ENCODE results near the gene ESYT3.

Gene ESYT3

DNA sequence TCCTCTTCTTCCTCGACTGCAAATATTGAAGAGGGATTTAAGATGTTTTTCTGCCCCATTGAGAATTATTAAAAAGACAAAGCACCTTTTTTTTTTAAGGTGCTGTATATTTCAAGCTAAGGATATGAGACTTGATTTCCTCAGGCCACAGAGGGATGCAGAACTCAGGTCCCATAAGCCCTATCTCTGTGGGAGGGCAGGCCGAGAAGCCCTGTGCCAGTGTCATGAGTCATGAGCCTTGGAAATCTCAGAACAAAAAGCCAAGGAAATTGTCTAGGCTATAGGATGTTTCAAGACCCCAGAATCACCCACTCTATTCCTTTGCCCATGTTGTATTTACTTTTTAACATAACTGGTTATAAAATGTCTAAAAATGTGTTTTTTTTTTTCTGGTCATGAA lies 7.3 kb downstream of the ESYT3 start:
- Histone ChIP-seq H3K4me2 (ENCODE audit: low read length) (no peak overlapping the region), H4K8ac (ENCODE audit: low read depth, low read length) (no peak overlapping the region), H2AK5ac (ENCODE audit: low read length) (no peak overlapping the region), H2BK5ac (ENCODE audit: low read depth, low read length, poor library complexity) (no peak overlapping the region), H4K12ac (ENCODE audit: low read depth, low read length) (no peak overlapping the region), H2AFZ (ENCODE audit: insufficient read depth, low read length, poor library complexity) (no peak overlapping the region), H3K18ac (ENCODE audit: low read length) (no peak overlapping the region), H3K4me1 (ENCODE audit: control insufficient read depth in 1 of 2, insufficient read depth in 2 of 2, low read length in 2 of 2) (peaks cover 49 to 55% of the 10 kb centered on the region in 2 experiments), H3K9me3 (ENCODE audit: insufficient read depth, low read depth, low read length) (peaks cover 4% of the 10 kb centered on the region), H3K14ac (ENCODE audit: low read length) (no peak overlapping the region), H3K27ac (ENCODE audit: low read depth, low read length) (peak overlapping the region; percentile 61), H3K79me2 (ENCODE audit: control insufficient read depth, insufficient read depth, low read length, poor library complexity) (peaks cover 4% of the 10 kb centered on the region), H2BK120ac (ENCODE audit: insufficient read depth, low read length, poor library complexity) (no peak overlapping the region), H3K4ac (ENCODE audit: low read depth, low read length) (no peak overlapping the region), H2BK12ac (ENCODE audit: low read length) (no peak overlapping the region), H3K23ac (ENCODE audit: low read length) (no peak overlapping the region), H4K91ac (ENCODE audit: low read depth, low read length) (no peak overlapping the region), H3K79me1 (ENCODE audit: low read length) (peaks cover 29% of the 10 kb centered on the region), H3K36me3 (ENCODE audit: control insufficient read depth in 1 of 2, insufficient read depth in 2 of 2, low read length in 2 of 2) (no peaks in the 10 kb centered on the region), H3K9ac (ENCODE audit: low read length) (no peak overlapping the region), H3K27me3 (ENCODE audit: insufficient read depth, low read length) (no peaks in the 10 kb centered on the region), H3K4me3 (ENCODE audit: low read depth, low read length) (no peak overlapping the region)
- DNase-seq = no peak
- WGBS (ENCODE audit: extremely low coverage, insufficient coverage, insufficient read length) = no CpG with 5 or more reads among the region's 2 CpGs

DNA sequence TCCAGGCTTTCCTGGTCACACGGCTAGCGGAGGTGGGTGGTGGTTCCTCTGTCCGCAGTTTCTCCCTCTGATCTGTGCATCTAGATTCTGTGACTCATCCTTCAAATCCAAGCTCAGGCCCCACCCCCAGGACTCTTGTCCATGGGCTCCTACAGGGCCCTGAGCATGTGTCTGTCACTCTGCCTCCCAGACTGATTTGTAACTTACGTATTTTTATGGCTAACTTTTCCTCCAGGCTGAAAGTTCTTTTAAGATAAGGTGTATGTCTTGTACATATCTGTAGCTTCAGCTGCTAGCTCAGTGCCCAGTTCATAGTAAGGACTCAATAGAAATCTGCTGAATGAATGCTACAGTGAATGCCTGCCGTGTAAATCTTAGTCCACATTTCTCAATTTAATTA lies 8.0 kb downstream of the ESYT3 start:
- no peak overlapping the region for H3K9ac ChIP-seq (ENCODE audit: low read length)
- H3K4ac ChIP-seq (ENCODE audit: low read depth, low read length) = no peak overlapping the region
- H2BK12ac ChIP-seq (ENCODE audit: low read length) = no peak overlapping the region
- no peak overlapping the region for H2BK120ac ChIP-seq (ENCODE audit: insufficient read depth, low read length, poor library complexity)
- no peak overlapping the region for H4K12ac ChIP-seq (ENCODE audit: low read depth, low read length)
- H3K27me3 ChIP-seq (ENCODE audit: insufficient read depth, low read length) = no peaks in the 10 kb centered on the region
- H3K36me3 ChIP-seq (ENCODE audit: control insufficient read depth in 1 of 2, insufficient read depth in 2 of 2, low read length in 2 of 2) = no peaks in the 10 kb centered on the region
- H3K9me3 ChIP-seq (ENCODE audit: insufficient read depth, low read depth, low read length) = peaks cover 3% of the 10 kb centered on the region
- no peak overlapping the region for H3K4me2 ChIP-seq (ENCODE audit: low read length)
- no peak overlapping the region for H2AFZ ChIP-seq (ENCODE audit: insufficient read depth, low read length, poor library complexity)
- peaks cover 4% of the 10 kb centered on the region for H3K79me2 ChIP-seq (ENCODE audit: control insufficient read depth, insufficient read depth, low read length, poor library complexity)
- H2AK5ac ChIP-seq (ENCODE audit: low read length) = no peak overlapping the region
- H3K14ac ChIP-seq (ENCODE audit: low read length) = no peak overlapping the region
- H3K18ac ChIP-seq (ENCODE audit: low read length) = no peak overlapping the region
- H3K27ac ChIP-seq (ENCODE audit: low read depth, low read length) = no peak overlapping the region
- WGBS (ENCODE audit: extremely low coverage, insufficient coverage, insufficient read length) = no CpG with 5 or more reads among the region's 5 CpGs
- H3K23ac ChIP-seq (ENCODE audit: low read length) = no peak overlapping the region
- no peak overlapping the region for H2BK5ac ChIP-seq (ENCODE audit: low read depth, low read length, poor library complexity)
- no peak overlapping the region for H4K8ac ChIP-seq (ENCODE audit: low read depth, low read length)
- H3K4me1 ChIP-seq (ENCODE audit: control insufficient read depth in 1 of 2, insufficient read depth in 2 of 2, low read length in 2 of 2) = peaks cover 49 to 55% of the 10 kb centered on the region in 2 experiments
- no peak overlapping the region for H4K91ac ChIP-seq (ENCODE audit: low read depth, low read length)
- no peak overlapping the region for H3K4me3 ChIP-seq (ENCODE audit: low read depth, low read length)
- peaks cover 29% of the 10 kb centered on the region for H3K79me1 ChIP-seq (ENCODE audit: low read length)
- peak; percentile 75 to 79 for DNase-seq

DNA sequence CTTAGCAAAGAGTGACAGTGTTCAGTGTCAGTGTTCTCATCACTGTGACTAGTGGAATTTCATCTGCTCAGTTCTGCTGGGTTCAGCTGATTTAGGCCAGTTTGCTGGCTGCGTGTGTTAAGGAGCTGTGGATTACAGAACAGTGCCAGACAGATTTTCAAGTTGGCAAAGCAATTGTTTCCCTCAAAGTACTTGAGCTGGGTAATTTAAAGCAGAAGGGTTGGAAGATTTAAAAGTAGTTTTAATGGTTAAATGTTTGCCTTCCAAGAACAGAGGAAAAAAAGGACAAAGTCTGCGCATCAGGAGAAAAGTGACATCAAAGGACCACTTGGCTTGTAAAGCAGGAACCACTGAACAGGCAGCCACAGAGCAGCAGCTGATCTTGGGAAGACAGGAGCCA lies 8.7 kb downstream of the ESYT3 start:
- H3K9ac ChIP-seq (ENCODE audit: low read length) = no peak overlapping the region
- peak overlapping the region; percentile 55 for H3K18ac ChIP-seq (ENCODE audit: low read length)
- peaks cover 2% of the 10 kb centered on the region for H3K9me3 ChIP-seq (ENCODE audit: insufficient read depth, low read depth, low read length)
- WGBS (ENCODE audit: extremely low coverage, insufficient coverage, insufficient read length) = no CpG with 5 or more reads among the region's 2 CpGs
- no peak overlapping the region for H2AFZ ChIP-seq (ENCODE audit: insufficient read depth, low read length, poor library complexity)
- peak overlapping the region; percentile 80 for H2BK120ac ChIP-seq (ENCODE audit: insufficient read depth, low read length, poor library complexity)
- H2BK5ac ChIP-seq (ENCODE audit: low read depth, low read length, poor library complexity) = peak overlapping the region; percentile 50
- H3K79me2 ChIP-seq (ENCODE audit: control insufficient read depth, insufficient read depth, low read length, poor library complexity) = peaks cover 4% of the 10 kb centered on the region
- H4K12ac ChIP-seq (ENCODE audit: low read depth, low read length) = no peak overlapping the region
- no peaks in the 10 kb centered on the region for H3K36me3 ChIP-seq (ENCODE audit: control insufficient read depth in 1 of 2, insufficient read depth in 2 of 2, low read length in 2 of 2)
- no peak overlapping the region for H3K23ac ChIP-seq (ENCODE audit: low read length)
- H3K4me3 ChIP-seq (ENCODE audit: low read depth, low read length) = no peak overlapping the region
- no peaks in the 10 kb centered on the region for H3K27me3 ChIP-seq (ENCODE audit: insufficient read depth, low read length)
- H2BK12ac ChIP-seq (ENCODE audit: low read length) = peak overlapping the region; percentile 90
- H3K27ac ChIP-seq (ENCODE audit: low read depth, low read length) = peak overlapping the region; percentile 85
- H3K4me2 ChIP-seq (ENCODE audit: low read length) = no peak overlapping the region
- H4K8ac ChIP-seq (ENCODE audit: low read depth, low read length) = no peak overlapping the region
- peaks cover 49 to 55% of the 10 kb centered on the region in 2 experiments for H3K4me1 ChIP-seq (ENCODE audit: control insufficient read depth in 1 of 2, insufficient read depth in 2 of 2, low read length in 2 of 2)
- H3K14ac ChIP-seq (ENCODE audit: low read length) = peak overlapping the region; percentile 72
- no peak overlapping the region for H2AK5ac ChIP-seq (ENCODE audit: low read length)
- peaks cover 29% of the 10 kb centered on the region for H3K79me1 ChIP-seq (ENCODE audit: low read length)
- H4K91ac ChIP-seq (ENCODE audit: low read depth, low read length) = peak overlapping the region; percentile 79
- no peak for DNase-seq
- H3K4ac ChIP-seq (ENCODE audit: low read depth, low read length) = no peak overlapping the region

DNA sequence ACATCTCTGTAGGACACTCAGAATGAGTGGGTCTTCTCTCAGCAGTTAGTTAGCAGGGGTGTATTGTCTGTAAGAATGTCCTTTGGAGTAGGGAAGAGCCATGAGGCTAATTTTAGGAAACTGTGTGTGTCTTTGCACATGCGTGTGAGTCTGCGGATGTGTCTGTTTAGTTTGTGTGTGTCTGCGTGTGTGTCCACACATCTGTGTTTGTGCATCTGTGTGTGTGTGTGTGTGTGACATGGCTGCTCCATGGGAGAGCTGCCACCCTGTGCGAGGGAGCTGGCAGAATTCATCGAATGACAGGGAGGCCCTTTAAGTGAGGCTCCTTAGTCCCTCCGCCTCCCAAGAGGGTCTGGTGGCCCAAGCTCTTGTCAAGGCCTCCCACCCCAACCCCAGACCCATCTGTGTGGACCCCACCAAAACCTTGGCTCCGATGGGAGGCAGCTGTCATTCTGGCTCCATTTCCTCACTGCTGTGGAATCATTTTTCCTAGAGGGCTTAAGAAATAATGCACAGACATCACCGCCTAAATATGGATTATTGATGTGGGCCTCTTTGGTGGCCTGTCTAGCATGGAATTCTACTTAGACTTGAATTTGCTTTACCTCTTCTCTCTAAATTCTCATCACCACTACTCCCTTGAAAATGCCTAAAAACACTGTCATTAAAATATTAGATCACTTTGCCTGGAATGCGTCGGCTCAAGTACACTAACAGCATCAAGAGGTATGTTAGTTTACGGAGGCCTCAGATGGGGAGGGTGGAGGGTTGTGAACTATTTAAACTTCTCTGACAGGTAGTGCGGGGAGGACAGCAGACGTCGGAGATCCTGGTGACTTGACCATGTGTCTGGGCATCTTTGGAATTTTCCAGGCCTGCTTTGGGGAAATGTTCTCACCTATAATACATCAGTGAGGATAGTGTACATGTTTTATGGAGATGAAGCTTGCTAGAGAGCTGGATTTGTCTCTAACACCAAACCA lies 9.4 kb downstream of the ESYT3 start:
- Histone ChIP-seq H4K91ac (ENCODE audit: low read depth, low read length) (peak overlapping the region; percentile 79), H3K79me2 (ENCODE audit: control insufficient read depth, insufficient read depth, low read length, poor library complexity) (peaks cover 4% of the 10 kb centered on the region), H3K23ac (ENCODE audit: low read length) (peak overlapping the region; percentile 55), H3K18ac (ENCODE audit: low read length) (peak overlapping the region; percentile 55), H3K9ac (ENCODE audit: low read length) (no peak overlapping the region), H3K4me3 (ENCODE audit: low read depth, low read length) (no peak overlapping the region), H3K4me1 (ENCODE audit: control insufficient read depth in 1 of 2, insufficient read depth in 2 of 2, low read length in 2 of 2) (peaks cover 47 to 51% of the 10 kb centered on the region in 2 experiments), H3K27me3 (ENCODE audit: insufficient read depth, low read length) (no peaks in the 10 kb centered on the region), H4K8ac (ENCODE audit: low read depth, low read length) (peak overlapping the region; percentile 74), H4K12ac (ENCODE audit: low read depth, low read length) (no peak overlapping the region), H3K27ac (ENCODE audit: low read depth, low read length) (peak overlapping the region; percentile 85), H3K4ac (ENCODE audit: low read depth, low read length) (peak overlapping the region; percentile 29), H3K9me3 (ENCODE audit: insufficient read depth, low read depth, low read length) (peaks cover 2% of the 10 kb centered on the region), H2AFZ (ENCODE audit: insufficient read depth, low read length, poor library complexity) (peak overlapping the region; percentile 5), H2BK12ac (ENCODE audit: low read length) (peak overlapping the region; percentile 90), H3K14ac (ENCODE audit: low read length) (peak overlapping the region; percentile 72), H3K4me2 (ENCODE audit: low read length) (no peak overlapping the region), H3K36me3 (ENCODE audit: control insufficient read depth in 1 of 2, insufficient read depth in 2 of 2, low read length in 2 of 2) (no peaks in the 10 kb centered on the region), H2BK120ac (ENCODE audit: insufficient read depth, low read length, poor library complexity) (peak overlapping the region; percentile 80), H2BK5ac (ENCODE audit: low read depth, low read length, poor library complexity) (peak overlapping the region; percentile 80), H2AK5ac (ENCODE audit: low read length) (peak overlapping the region; percentile 76), H3K79me1 (ENCODE audit: low read length) (peaks cover 29% of the 10 kb centered on the region)
- peak; percentile 80 to 89 for DNase-seq
- no CpG with 5 or more reads among the region's 14 CpGs for WGBS (ENCODE audit: extremely low coverage, insufficient coverage, insufficient read length)
